Measurements from ENCODE around the gene ATG16L1. TPM values are rescaled to one million over a fixed set of nuclear protein-coding genes. Genes with fewer than 3 reads are reported as not detected.

ATG16L1 gene
- total RNA-seq, 2 experiments from 2014 or later: 31.8 to 44.9 TPM

DNA sequence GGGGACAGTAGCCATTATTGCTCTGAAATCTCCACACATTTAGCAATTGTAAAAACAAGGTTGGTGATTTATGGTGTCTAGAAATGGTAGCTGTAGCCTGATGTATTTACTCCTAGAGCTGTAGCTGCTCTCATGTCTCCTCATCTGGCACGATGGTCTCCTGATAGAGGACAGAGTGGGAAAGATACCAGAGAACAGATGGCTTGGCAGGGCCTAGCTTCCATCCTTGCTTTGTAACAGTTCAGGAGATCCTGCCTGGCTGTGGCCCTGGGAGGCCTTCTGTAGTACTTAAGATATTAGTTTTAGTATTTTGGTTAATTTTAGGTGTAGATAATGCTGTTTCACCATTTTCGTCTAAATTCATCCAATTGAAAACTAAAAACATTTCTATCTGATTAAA is 6.7 kb downstream of the ATG16L1 start:
- Histone ChIP-seq H3K27ac (ENCODE audit: low read depth, low read length, poor library complexity, severe bottlenecking) (no peak overlapping the region), H3K36me3 (ENCODE audit: insufficient read depth, low read length) (peaks cover 92% of the 10 kb centered on the region), H3K4me2 (ENCODE audit: low read length) (no peak overlapping the region), H3K9me3 (ENCODE audit: low read length) (no peaks in the 10 kb centered on the region), H2AFZ (ENCODE audit: low read length) (no peak overlapping the region), H3K9me2 (ENCODE audit: insufficient read depth, low read length) (no peaks in the 10 kb centered on the region), H3K4me1 (ENCODE audit: insufficient read depth, low read length, poor library complexity, severe bottlenecking) (peaks cover 18% of the 10 kb centered on the region), H3K79me2 (ENCODE audit: insufficient read depth, low read depth, low read length) (peaks cover 41% of the 10 kb centered on the region), H3K4me3 (ENCODE audit: low read depth, low read length, poor library complexity, severe bottlenecking) (no peak overlapping the region), H4K20me1 (ENCODE audit: insufficient read depth, low read length) (peaks cover 12% of the 10 kb centered on the region; the same call in 1 of the 2 replicates)
- no TSS peak for BruUV-seq (replicated peaks)
- DNase-seq (ENCODE audit: low spot score): no peak
- ChIA-PET CTCF (ENCODE audit: unreplicated experiment) (no interaction called here), POLR2A (interaction anchor here (0.6 to 1.4 kb wide), 2 partner anchors 13 to 294 kb away, joined by 3 to 6 read pairs; no protein-coding TSS in a partner anchor)
- intact Hi-C loops (cut with micrococcal nuclease; ENCODE audit: unreplicated experiment): loop anchor here (5.0 kb wide), 1 partner anchor 184 kb away; no protein-coding TSS in a partner anchor
- TF ChIP-seq EZH2phosphoT487 (IDR thresholded peaks at IDR 0.05; ENCODE audit: borderline replicate concordance, low read depth, low read length): no peak
- TF ChIP-seq, protein P1, sequence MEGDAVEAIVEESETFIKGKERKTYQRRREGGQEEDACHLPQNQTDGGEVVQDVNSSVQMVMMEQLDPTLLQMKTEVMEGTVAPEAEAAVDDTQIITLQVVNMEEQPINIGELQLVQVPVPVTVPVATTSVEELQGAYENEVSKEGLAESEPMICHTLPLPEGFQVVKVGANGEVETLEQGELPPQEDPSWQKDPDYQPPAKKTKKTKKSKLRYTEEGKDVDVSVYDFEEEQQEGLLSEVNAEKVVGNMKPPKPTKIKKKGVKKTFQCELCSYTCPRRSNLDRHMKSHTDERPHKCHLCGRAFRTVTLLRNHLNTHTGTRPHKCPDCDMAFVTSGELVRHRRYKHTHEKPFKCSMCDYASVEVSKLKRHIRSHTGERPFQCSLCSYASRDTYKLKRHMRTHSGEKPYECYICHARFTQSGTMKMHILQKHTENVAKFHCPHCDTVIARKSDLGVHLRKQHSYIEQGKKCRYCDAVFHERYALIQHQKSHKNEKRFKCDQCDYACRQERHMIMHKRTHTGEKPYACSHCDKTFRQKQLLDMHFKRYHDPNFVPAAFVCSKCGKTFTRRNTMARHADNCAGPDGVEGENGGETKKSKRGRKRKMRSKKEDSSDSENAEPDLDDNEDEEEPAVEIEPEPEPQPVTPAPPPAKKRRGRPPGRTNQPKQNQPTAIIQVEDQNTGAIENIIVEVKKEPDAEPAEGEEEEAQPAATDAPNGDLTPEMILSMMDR (conservative IDR thresholded peaks at IDR 0.05; ENCODE audit: low read length): no peak

- Histone ChIP-seq H3K4me3 (ENCODE audit: low read depth, low read length, poor library complexity, severe bottlenecking) (no peak overlapping the region), H3K79me2 (ENCODE audit: insufficient read depth, low read depth, low read length) (peaks cover 25% of the 10 kb centered on the region; the same call in 1 of the 2 replicates), H3K36me3 (ENCODE audit: insufficient read depth, low read length) (peaks cover 95% of the 10 kb centered on the region), H3K4me2 (ENCODE audit: low read length) (no peak overlapping the region), H3K4me1 (ENCODE audit: insufficient read depth, low read length, poor library complexity, severe bottlenecking) (peaks cover 6% of the 10 kb centered on the region), H3K27ac (ENCODE audit: low read depth, low read length, poor library complexity, severe bottlenecking) (no peak overlapping the region), H4K20me1 (ENCODE audit: insufficient read depth, low read length) (0 out of 2 replicates have a peak, but pooled peaks cover 6% of the 10 kb centered on the region), H3K9me2 (ENCODE audit: insufficient read depth, low read length) (no peaks in the 10 kb centered on the region), H3K9me3 (ENCODE audit: low read length) (no peaks in the 10 kb centered on the region), H2AFZ (ENCODE audit: low read length) (no peak overlapping the region)
- ChIA-PET CTCF (ENCODE audit: unreplicated experiment) (no interaction called here), POLR2A (no interaction called here)
- DNase-seq (ENCODE audit: low spot score): no peak
- no TSS peak for BruUV-seq (replicated peaks)
- TF ChIP-seq EZH2phosphoT487 (IDR thresholded peaks at IDR 0.05; ENCODE audit: borderline replicate concordance, low read depth, low read length): no peak
- TF ChIP-seq, protein P1 (conservative IDR thresholded peaks at IDR 0.05; ENCODE audit: low read length): no peak
- intact Hi-C loops (cut with micrococcal nuclease; ENCODE audit: unreplicated experiment): loop anchor here (5.0 kb wide), 1 partner anchor 183 kb away; no protein-coding TSS in a partner anchor
Measured at GRCh38 chr2:233259730-233260129, 8.3 kb downstream of the ATG16L1 start.

GRCh38 chr2:233260661-233261060 is 9.2 kb downstream of the ATG16L1 start:
- no peaks in the 10 kb centered on the region for H3K9me3 ChIP-seq (ENCODE audit: low read length)
- TF ChIP-seq, protein P1 (conservative IDR thresholded peaks at IDR 0.05; ENCODE audit: low read length): no peak
- TF ChIP-seq EZH2phosphoT487 (IDR thresholded peaks at IDR 0.05; ENCODE audit: borderline replicate concordance, low read depth, low read length): no peak
- H3K4me2 ChIP-seq (ENCODE audit: low read length): no peak overlapping the region
- H4K20me1 ChIP-seq (ENCODE audit: insufficient read depth, low read length): 0 out of 2 replicates have a peak, but pooled peaks cover under 1% of the 10 kb centered on the region
- peaks cover 18% of the 10 kb centered on the region; the same call in 1 of the 2 replicates for H3K79me2 ChIP-seq (ENCODE audit: insufficient read depth, low read depth, low read length)
- H3K36me3 ChIP-seq (ENCODE audit: insufficient read depth, low read length): peaks cover 98% of the 10 kb centered on the region
- intact Hi-C loops (cut with micrococcal nuclease; ENCODE audit: unreplicated experiment): no loop called here
- no TSS peak for BruUV-seq (replicated peaks)
- CTCF ChIA-PET (ENCODE audit: unreplicated experiment): no interaction called here
- no peak overlapping the region for H2AFZ ChIP-seq (ENCODE audit: low read length)
- H3K4me1 ChIP-seq (ENCODE audit: insufficient read depth, low read length, poor library complexity, severe bottlenecking): peaks cover 1% of the 10 kb centered on the region
- H3K4me3 ChIP-seq (ENCODE audit: low read depth, low read length, poor library complexity, severe bottlenecking): no peak overlapping the region
- DNase-seq (ENCODE audit: low spot score): no peak
- H3K27ac ChIP-seq (ENCODE audit: low read depth, low read length, poor library complexity, severe bottlenecking): no peak overlapping the region
- POLR2A ChIA-PET: no interaction called here
- no peaks in the 10 kb centered on the region for H3K9me2 ChIP-seq (ENCODE audit: insufficient read depth, low read length)
